ENCODE measurements around the gene TMEM138.

DNA sequence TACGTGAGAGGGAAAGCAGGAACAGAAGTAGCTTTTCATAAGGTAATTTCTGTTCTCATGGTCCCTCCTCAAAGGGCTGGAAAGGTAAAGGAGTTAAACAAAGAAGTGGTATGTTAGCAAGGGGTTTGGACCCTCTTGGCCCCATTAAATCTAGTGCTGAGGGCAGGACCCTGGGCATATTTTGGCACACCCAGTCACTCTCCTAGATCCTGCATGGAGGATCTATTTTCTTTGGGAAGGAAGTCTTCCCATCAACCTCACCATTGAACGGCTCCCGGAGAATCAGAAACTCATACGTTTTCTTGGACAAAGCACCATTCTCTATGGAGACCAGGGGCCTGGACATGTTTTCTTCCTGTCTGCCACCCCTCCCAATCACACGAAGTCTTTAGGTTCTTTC lies 41.9 kb downstream of the TMEM138 start:
- TF ChIP-seq, protein P1, sequence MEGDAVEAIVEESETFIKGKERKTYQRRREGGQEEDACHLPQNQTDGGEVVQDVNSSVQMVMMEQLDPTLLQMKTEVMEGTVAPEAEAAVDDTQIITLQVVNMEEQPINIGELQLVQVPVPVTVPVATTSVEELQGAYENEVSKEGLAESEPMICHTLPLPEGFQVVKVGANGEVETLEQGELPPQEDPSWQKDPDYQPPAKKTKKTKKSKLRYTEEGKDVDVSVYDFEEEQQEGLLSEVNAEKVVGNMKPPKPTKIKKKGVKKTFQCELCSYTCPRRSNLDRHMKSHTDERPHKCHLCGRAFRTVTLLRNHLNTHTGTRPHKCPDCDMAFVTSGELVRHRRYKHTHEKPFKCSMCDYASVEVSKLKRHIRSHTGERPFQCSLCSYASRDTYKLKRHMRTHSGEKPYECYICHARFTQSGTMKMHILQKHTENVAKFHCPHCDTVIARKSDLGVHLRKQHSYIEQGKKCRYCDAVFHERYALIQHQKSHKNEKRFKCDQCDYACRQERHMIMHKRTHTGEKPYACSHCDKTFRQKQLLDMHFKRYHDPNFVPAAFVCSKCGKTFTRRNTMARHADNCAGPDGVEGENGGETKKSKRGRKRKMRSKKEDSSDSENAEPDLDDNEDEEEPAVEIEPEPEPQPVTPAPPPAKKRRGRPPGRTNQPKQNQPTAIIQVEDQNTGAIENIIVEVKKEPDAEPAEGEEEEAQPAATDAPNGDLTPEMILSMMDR (IDR thresholded peaks at IDR 0.05) = no peak
- no peak for TF ChIP-seq POLR2A (IDR thresholded peaks at IDR 0.05)
